Activated CD8-positive, alpha-beta memory T cell treated with anti-CD3 and anti-CD28 coated beads, Interleukin-2, amount 50 U/mL, for 24 hours (primary cell): ENCODE results near the gene ADK.

Experiments used
- DNase-seq: peaks from one replicate; pipeline ENCODE4 v3.0.0-alpha.2; 2020; ENCODE audit errors: extremely low read depth

Gene ADK

DNA sequence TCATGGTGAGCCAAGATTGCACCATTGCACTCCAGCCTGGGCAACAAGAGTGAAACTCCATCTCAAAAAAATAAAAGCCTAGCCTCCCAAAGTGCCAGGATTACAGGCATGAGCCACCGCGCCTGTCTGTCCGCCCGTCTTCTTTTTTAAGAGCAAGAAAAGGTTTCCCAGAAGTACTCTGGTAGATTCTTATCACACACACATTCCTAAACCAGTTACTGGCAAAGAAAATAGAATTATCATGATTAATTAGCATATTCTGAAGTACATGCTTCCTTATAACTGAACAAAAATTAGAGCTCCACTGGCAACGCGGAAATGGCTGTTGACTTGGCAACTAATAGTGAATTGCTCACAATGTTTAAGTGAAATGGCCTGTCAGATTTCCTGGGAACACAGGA, 87.0 kb downstream of the ADK start:
- no peak for DNase-seq

DNA sequence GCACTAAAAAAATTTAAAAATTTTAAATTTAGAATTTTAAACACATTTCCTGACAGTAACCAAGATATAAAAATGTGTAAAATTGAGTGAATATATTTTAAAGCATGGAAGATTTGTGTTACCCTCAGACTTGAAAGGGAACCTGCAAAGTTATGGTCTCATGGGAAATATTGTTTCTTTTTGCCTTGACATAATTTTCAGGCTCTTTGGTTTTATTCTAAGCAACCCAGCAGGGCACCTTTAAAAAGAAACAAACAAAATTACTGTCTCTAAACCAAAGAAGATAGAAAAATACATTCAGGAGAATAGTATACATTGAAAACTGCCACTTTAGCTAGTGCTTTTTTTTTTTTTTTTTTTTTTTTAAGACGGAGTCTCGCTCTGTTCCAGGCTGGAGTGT, 87.5 kb downstream of the ADK start:
- no peak for DNase-seq

DNA sequence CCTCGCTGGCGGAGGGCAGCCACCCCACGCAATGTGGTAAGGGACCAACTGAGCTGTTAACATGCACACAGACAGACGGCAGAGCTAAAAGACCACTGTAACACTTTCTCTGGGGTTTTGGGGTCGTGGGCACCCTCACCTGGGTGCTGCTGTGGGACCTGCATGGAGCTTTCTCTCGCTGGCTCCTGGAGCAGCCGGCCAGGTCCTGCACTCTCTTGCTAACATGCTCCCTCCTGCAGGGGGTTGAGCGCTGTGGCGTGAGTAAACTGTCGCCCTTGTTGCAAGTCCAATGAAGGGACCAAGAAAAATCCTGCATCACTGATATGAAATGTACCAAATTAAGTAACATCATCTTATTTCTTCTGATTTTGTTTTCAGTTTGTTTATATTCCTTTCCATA, 92.0 kb downstream of the ADK start:
- no peak for DNase-seq

DNA sequence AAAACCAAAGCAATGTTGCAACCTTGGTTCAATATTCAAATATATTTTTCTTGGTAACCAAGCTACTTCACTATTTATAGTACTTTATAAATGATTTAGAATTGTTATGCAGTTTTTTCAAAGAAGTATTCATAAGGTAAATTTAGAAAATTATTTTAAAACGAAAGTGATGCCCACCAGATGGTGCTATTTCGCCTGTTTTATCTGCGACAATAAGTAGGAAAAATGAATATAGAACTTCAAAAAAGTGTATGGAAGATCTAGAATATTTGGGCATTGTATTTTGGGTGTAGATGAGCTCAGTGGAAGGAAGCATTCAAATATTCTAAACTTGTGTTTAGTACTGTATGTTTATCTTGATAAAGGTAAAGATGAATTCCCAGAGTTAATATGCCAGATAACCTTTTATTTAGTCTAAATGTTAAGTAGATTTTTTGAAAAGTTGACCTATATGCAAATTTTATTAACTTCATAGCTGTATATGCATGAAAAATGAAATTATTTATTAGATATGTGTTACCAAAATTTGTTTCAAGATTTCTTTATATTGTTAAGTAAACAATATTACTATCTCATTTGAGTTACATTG, 93.2 kb downstream of the ADK start:
- DNase-seq = no peak

DNA sequence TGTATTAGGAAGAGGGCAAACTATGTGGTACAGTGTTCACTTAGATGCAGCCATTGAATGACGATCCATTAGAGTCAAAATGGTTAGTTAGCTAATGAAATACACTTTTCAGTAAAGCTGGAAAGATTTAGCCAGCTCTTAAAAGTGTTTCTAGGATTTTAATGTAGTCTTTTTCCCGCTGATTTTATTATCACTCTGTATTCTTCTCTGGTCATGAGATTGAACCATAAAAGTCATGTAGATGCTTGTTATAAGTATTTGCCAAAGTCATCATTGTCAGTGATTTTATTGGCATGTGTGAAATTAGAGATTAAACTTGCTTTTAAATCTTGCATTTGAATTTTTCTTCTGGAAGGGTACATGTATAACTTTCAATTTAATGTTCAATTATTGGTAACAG, 93.8 kb downstream of the ADK start:
- DNase-seq = no peak

DNA sequence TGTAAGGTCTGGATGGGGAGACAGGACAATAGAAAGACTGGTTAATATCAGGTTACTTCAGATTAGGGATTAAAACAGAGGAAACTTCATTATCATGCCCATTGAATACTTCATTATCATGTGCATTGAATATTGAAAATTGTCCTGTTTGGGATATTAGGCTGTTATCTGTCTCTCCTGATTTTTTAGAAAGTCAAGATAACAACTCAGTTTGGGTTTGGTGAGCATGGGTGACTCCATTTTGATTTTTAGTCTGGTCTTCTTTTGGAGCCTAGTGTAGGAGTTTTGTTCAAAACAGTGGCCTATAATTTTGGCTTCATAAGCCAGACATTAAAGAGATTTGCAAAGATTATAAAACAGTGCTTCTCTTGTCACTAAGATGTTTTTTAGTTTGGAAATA, 95.5 kb downstream of the ADK start:
- DNase-seq = no peak

DNA sequence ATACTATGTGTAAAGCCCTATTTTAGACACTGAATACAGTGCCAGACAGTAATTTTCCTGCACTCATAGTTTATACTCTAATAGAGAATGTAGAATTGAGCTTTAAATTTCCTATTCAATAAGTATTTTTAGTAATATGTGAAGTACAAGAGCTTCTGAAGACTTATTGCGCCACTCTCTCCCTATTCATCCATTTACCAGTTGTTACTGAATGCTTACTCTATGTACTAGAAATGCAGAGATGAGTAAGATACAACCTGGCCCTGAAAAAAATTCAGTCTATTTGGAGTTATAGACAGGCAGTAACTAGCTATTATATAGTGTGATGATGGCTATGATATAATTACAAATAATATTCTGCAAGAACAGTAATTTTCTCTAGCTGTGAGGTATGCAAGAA, 98.8 kb downstream of the ADK start:
- no peak for DNase-seq

DNA sequence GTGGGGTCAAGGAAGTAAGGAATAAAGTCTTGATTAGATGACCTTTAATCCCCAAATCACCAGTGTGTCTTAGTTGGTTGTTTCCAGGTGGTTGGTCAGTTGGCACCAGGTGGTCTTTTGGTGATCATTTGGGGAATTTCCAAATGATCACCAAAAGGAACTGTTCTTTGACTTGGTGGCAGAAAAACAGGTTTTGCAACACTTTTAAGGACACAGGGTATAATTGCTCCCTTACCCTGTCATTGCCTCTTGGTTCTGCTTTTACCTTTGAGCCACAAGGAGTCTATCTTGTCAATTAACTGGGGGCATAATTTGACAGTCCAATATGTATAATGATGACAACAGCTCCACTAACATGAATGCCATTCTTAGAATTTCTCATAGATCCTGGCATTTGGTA, 104.2 kb downstream of the ADK start:
- no peak for DNase-seq

DNA sequence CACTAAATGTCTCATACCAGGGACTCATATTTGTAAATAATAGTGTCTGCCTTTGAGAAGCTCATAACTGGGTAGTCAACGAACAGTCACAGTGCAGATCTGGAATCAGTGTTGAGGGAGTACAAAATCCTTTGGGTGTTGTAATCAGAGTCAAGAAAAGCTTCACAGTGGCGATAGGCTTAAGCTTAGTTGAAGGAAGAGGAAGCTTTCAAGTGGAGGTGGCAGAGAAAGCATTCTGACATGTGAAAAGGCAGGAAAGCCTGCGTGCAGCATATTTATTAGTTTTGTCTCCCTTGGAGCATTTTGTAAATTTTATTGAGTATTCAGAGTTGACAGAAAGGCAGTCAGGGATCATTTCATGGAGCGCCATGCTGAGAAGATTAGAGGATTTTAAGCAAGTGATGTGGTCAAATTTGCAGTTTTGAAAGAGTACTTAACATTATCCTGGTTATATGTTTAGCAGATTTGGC, 104.9 kb downstream of the ADK start:
- no peak for DNase-seq

DNA sequence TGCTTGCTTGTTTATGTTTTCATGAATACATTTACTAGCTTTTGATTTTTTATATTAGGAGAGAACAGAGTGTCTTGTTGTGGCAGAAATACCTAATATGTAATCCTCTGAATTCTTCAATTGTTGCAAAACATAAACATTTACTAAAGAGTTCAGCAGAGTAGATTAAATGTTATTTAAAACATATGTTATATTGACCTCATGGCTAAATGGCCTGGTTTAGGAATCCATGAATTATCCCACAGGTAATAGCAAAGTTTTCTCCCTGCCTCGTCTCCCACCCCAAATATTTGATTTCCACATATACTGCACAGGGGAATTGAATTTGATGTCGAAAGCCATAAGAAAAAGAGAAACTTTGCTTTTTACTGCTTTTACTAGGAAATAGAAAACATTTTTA, 111.8 kb downstream of the ADK start:
- no peak for DNase-seq

DNA sequence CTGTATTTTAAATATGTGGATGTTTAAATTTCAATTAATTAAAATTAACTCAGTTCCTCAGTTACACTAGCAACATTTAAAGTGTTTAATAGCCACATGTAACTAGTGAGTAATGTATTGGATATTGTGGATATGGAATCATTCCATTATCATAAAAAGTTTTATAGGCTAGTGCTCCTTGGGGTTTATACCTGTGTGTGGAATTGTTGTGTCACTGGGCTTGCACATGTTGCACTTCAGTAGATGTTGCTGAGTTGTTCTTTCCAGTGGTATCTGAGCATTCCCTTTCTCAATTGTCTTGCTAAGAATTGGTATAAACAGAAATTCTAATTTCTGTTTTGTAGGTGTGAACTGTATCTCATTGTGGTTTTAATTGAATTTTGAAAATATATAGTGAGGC, 113.0 kb downstream of the ADK start:
- no peak for DNase-seq

DNA sequence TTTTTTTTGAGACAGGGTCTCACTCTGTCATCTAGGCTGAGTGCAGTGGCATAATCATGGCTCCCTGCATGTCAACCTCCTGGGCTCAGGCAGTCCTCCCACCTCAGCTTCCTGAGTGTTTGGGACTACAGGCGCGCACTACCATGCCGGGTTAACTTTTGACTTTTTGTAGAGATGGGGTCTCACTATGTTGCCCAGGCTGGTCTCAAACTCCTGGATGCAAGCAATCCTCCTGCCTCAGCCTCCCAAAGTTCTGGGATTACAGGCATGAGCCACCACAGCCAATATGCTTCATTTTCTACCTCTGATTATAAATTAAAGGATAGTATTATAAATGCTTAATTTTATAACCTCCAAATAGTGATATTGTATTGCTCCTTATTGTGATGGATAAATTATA, 121.3 kb downstream of the ADK start:
- no peak for DNase-seq

DNA sequence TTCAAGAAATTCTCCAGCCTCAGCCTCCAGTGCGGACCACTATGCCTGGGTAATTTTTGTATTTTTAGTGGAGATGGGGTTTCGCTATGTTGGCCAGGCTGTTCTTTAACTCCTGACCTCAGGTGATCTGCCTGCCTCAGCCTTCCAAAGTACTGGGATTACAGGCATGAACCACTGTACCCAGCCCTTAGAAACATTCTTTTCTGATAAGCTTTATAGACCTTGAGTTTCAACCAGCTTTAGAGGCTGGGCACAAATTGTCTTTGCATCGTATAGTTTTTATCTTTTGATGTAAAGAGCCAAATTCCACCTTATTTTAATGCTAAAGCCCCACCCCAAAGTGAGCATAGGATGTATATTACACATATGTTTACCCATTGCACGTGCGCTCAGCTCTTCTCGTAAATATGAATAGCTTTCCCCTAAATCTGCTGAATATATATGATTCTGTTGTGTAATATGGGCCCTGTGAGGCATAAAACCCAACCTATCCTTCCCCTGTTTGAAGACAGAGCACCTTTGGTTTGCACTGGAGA, 124.8 kb downstream of the ADK start:
- no peak for DNase-seq

DNA sequence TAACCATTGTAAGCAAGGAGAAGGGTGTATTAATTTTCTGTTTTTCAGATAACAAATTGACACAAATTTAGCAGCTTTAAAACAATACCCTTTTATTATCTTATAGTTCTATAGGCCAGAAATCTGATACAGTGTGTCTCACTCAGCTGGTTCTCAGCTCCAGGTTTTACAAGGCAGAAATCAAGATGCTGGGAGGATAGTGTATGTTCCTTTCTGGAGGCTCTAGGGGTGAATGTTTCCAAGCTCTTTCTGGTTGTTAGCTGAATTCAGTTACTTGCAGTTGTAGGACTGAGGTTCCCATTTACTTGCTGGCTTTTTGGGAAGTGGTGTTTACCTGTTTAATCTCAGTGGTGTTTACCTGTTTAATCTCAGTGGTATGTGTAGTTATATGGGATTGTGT, 125.4 kb downstream of the ADK start:
- no peak for DNase-seq

DNA sequence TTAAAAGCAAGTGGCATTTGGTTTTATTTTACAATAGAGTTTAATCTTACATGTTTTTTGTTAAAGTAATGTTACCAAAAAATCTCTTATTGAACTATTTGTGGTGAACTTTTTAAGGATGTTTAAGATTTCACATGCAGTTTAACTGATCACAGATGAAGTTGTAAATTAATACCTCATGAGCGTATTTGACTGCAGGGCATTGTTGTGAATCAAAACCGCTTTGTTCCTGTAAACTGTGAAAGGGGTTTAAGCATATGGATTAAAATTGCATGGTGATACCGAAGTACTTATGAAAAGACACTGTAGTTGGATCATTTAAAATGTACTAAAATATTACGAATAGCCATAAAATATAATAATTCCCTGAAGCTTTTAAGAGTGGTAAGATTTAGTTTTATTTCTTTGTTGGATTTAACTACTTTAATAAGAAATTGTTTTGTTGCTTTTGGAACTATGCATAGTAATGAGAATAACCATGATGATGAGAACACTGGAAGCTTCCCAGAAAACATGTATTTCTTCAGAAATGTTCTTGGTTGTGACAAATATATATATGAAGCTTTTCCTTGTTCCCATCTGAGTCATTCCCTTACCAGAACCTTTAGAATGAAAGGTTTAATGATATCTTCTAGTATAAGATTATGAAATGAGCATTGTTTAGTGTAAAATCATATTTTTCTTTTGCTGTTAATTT, 131.3 kb downstream of the ADK start:
- DNase-seq = no peak

DNA sequence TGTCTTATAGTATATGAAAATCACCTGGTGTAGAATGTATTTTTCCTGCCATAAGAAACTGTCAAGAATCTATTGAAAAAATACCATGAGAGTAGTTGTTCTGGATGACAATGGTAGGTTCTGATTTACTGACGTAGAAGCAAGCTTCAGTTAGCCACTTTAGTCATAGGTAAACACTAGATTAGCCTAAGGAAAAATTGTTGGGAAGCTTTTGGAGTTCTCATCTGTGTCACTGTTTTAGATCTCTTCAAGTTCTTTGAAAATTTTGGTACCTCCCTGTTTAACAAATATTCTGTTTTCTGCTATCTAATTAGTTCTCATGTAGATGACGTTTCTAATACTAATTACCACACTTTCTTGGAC, 131.8 kb downstream of the ADK start:
- no peak for DNase-seq

DNA sequence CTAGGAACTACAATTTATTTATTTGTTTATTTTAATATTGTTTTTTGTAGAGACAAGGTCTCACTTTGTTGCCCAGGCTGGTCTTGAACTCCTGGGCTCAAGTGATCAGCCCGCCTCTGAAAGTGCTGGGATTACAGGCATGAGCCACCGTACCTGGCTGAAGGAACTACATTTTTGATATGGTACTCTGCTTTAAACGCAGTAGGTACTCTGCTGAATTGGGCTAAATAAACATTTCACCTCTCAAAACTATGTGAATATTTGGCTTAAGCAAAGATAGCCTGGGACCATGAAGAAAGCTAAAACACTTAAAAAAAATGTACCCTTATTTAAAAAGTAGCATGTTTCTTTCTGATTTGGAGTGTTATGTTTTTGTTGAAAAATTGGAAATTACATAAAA, 138.2 kb downstream of the ADK start:
- no peak for DNase-seq

DNA sequence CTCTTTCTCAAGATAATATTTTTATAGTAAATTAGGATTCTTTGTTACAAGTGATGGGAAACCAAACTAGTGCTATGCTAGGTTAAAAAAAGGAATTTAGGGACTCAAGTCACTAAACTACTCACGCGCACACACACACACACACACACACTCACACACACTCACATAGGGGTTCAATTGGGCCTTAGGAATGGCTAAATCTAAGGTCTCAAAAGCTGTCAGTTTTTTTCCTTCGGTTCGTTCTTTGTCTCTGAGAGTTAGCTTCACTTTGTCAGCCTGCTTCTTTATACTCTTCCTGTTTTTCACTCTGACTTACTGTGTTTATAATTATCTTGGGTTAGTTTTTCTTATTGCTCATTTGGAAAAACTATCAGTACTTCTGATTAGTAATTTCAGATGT, 138.9 kb downstream of the ADK start:
- DNase-seq = no peak

DNA sequence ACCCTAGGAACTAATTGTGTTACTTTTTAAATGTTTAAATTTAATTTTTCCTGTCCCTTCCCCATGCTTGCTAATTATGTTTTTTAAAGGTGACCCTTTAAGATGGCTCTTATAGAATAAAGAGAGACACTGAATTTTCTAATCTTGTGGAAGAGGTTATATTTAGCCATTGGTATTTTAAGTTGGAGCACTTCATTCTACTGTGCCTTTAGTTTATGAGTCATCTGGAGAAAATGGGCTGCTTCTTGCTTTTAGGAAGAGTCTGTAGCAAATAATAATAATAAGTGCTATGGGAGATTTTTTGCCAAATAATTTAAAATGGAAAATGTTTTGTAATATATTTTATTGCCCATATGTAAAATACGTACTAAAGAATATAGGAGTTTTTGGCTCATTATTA, 139.7 kb downstream of the ADK start:
- DNase-seq = no peak

DNA sequence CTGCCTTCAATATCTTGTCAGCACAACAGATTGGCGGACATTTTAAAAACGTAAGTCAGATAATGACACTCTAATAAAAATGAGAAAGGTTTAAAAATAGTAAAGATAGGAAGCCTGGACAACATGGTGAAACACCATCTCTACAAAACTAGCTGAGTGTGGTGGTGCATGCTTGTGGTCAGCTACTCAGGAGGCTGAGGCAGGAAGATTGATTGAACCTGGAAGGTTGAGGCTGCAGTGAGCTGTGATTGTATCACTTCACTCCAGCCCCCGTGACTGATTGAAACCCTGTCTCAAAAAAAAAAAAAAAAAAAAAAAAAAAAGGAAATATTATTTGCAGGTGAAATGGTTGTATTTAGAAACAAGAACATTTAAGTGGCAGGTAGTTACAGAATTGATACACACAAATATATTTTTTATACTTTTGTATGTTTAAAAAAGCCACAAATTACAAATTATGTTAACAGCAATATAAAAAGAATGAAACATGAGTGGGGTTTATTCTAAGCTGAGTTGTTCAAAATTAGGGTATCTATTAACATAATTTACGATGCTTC, 141.9 kb downstream of the ADK start:
- DNase-seq = no peak

DNA sequence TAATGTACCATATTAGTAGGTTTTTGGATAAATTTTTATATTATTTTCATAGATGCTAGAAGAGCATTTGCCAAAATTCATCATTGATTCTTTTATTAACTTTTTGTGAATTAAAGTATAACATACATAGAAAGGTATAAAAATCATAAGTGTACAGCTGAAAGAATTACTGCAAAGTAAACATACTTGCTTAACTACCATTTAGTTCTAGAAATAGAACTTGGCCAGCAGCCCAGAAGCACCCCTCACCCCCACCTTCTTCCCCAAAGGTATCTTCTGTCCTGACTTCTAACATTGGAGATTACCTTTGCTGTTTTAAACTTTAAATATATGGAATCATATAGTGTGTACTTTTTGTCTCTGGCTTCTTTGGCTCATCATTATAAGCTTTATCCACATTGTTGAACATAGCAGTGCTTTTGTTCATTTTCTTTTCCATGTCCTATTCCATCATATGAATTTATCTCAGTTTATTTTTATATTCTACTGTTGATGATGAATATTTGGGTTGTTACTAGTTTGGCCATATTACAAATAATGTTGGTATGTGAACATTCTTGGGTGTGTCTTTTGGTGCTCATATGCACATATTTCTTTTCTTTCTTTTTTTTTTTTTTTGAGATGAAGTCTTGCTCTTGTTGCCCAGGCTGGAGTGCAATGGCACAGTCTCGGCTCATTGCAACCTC, 142.8 kb downstream of the ADK start:
- DNase-seq = no peak

DNA sequence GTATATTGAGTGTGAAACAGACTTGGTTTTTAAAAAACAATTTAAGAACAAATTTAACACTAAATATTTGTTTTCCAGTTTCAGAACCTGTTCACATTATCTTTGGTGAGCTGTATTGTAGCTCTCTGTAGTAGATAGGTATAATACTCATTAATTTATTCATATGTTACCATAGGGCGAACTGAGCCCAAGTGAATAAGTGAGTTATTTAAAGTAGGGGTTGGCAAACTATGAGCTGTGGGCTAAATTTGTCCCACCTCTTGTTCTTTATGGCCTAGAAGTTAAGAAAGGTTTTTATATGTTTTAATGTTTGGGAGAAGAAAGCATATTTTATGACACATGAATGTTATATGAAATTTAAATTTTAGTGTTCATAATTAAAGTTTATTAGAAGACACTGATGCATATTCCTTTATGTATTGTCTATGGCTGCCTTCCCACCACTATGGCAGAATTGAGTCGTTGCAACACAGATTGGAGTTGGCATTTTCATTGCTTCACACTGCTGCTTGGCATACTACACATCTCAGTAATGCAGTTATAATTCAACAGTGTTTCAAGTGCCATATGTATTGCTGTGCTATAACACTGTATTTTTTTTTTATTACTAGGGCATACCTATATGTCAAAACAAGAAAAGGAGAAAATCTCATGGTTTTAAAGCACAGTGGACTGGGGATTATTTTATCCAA, 146.5 kb downstream of the ADK start:
- no peak for DNase-seq
